ENCODE results near the gene FAM118A. TPM values are rescaled to one million over a fixed set of nuclear protein-coding genes. Genes with fewer than 3 reads are reported as not detected.
A peak's percentile ranks its signal among the peaks of the same experiment; 100 is the strongest.
"Not testable (repeated sequence)": the region's sequence is repeated elsewhere in the genome, so short reads cannot be mapped to it uniquely, and the experiment has no call there.

The FAM118A gene
- total RNA-seq = 100 to 1,000 TPM in 2 of 5 donors, 10 to 100 TPM in 3; 13.8 to 747 (median 93.7) TPM
- polyA plus RNA-seq = 10 to 100 TPM; 12.0 to 29.8 (median 13.4) TPM
- long read RNA-seq, donor 1, partial matches to known transcripts = 0 of 3 reads
- long read RNA-seq, donor 1, other reads (novel, unspliced or antisense) = 0 of 3 reads
- long read RNA-seq, donor 2, partial matches to known transcripts = 0 of 4 reads
- long read RNA-seq, donor 2, other reads (novel, unspliced or antisense) = 0 of 4 reads
- long read RNA-seq, donor 3 = 0 reads
- long read RNA-seq, donor 4 = 0 reads
- long read RNA-seq, donor 5, partial matches to known transcripts = 0 of 6 reads
- long read RNA-seq, donor 5, other reads (novel, unspliced or antisense) = 0 of 6 reads
- long read RNA-seq, donor 6, transcript FAM118A-211 (4 exons, 756 nt) = major isoform, 27 of 188 reads
- long read RNA-seq, donor 6, partial matches to known transcripts = 157 of 188 reads
- long read RNA-seq, donor 6, other reads (novel, unspliced or antisense) = 0 of 188 reads
- long read RNA-seq, donor 7, partial matches to known transcripts = 0 of 6 reads
- long read RNA-seq, donor 7, other reads (novel, unspliced or antisense) = 0 of 6 reads
- long read RNA-seq, donor 8, partial matches to known transcripts = 0 of 3 reads
- long read RNA-seq, donor 8, other reads (novel, unspliced or antisense) = 0 of 3 reads
- long read RNA-seq, donor 9, partial matches to known transcripts = 0 of 1 reads
- long read RNA-seq, donor 9, other reads (novel, unspliced or antisense) = 0 of 1 reads
- long read RNA-seq, donor 10 = 0 reads

DNA sequence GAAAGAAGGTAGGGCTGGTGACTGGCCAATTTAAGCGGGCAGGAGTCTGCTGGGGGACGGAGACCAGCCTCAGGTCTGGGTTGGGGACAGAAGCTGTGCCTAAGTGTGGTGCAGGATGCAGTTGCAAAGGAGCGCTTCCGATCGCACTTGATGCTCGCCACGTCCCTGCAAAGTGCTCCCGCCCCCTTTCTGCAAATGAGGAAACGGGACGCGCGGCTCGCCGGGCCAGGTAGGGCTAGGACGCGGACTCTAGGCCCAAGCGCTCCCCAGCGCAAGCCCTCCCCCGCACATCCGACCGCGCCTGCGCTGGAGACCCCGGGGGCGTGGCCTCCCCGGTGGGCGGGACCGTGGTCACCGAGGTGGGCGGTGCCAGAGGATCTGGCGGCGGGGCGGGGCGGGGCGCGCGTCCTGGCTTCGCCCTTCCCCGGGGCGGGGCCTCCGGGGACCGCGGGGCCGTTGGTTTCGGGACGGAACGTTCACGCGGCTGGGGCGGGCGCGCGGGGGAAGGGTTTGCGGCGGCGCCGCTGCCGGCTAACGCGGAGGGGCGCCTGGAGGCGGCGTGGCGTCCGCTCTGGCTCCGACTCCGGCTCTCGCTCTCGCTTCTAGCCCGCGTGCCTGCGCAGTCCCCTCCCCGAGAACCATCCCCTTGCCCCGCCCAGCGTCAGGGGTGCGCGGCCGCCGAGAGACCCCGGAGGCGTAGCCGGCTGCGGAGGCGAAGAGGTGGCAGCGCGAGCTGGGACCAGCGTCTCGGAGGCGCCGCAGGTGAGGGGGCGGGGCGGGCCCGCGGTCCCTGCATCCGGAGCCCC is at the start of gene FAM118A:
TSS of gene FAM118A (plus strand) at position 513 of the 806 bp plus-strand sequence. CDS start 12,446 bp downstream, outside the sequence.
- H3K27me3 ChIP-seq = no peaks in the 10 kb centered on the region
- WGBS, 5 donors = 1 to 4% (median 1%) methylated on average over 7 to 95 of the region's 95 CpGs
- DNase-seq = peak; percentile 95 to 98
- H3K4me1 ChIP-seq = peaks cover 31 to 49% (median 40%) of the 10 kb centered on the region in 4 donors
- TF ChIP-seq, protein P1, sequence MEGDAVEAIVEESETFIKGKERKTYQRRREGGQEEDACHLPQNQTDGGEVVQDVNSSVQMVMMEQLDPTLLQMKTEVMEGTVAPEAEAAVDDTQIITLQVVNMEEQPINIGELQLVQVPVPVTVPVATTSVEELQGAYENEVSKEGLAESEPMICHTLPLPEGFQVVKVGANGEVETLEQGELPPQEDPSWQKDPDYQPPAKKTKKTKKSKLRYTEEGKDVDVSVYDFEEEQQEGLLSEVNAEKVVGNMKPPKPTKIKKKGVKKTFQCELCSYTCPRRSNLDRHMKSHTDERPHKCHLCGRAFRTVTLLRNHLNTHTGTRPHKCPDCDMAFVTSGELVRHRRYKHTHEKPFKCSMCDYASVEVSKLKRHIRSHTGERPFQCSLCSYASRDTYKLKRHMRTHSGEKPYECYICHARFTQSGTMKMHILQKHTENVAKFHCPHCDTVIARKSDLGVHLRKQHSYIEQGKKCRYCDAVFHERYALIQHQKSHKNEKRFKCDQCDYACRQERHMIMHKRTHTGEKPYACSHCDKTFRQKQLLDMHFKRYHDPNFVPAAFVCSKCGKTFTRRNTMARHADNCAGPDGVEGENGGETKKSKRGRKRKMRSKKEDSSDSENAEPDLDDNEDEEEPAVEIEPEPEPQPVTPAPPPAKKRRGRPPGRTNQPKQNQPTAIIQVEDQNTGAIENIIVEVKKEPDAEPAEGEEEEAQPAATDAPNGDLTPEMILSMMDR (IDR thresholded peaks at IDR 0.05) = peak in 1 of 7 experiments; percentile 5
- TF ChIP-seq POLR2A (IDR thresholded peaks at IDR 0.05) (peak in 2 of 4 donors; percentile 9 to 69), EP300 (IDR thresholded peaks at IDR 0.05) (no peak), POLR2AphosphoS5 (IDR thresholded peaks at IDR 0.05) (peak; percentile 71 to 86 (median 86))
- H3K27ac ChIP-seq = peak within 1 kb of the TSS; percentile 87 to 92 (median 89)
- intact Hi-C loops (cut with DNase I; ENCODE audit: low total_unique reads) = no loop called here
- H3K36me3 ChIP-seq = peaks cover 0 to 9% (median 0%) of the 10 kb centered on the region in 4 donors
- H3K4me3 ChIP-seq = peak within 1 kb of the TSS; percentile 66 to 96 (median 89)
- no peaks in the 10 kb centered on the region for H3K9me3 ChIP-seq

DNA sequence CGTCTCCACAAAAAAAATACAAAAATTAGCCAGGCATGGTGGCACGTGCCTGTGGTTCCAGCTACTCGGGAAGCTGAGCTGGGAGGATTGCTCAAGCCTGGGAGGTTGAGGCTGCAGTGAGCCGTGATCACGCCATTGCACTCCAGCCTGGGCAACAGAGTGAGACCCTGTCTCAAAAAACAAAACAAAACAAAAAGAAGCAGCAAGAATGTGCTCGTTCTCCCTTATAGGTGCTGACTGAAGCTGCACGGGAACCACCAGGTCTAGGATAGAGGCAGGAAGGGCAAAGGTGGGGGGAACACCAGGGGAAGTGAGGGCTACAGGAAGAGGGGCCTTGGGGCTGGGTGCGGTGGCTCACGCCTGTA is 49.4 kb upstream of the FAM118A start:
- intact Hi-C loops (cut with DNase I; ENCODE audit: low total_unique reads); H3K27me3 ChIP-seq; H3K9me3 ChIP-seq; H3K36me3 ChIP-seq; H3K27ac ChIP-seq; DNase-seq; H3K4me3 ChIP-seq: not testable (repeated sequence)
- 84 to 92% (median 90%) methylated on average over 9 of the region's 9 CpGs for WGBS, 5 donors
- peaks cover 0 to 20% (median 10%) of the 10 kb centered on the region in 4 donors for H3K4me1 ChIP-seq

DNA sequence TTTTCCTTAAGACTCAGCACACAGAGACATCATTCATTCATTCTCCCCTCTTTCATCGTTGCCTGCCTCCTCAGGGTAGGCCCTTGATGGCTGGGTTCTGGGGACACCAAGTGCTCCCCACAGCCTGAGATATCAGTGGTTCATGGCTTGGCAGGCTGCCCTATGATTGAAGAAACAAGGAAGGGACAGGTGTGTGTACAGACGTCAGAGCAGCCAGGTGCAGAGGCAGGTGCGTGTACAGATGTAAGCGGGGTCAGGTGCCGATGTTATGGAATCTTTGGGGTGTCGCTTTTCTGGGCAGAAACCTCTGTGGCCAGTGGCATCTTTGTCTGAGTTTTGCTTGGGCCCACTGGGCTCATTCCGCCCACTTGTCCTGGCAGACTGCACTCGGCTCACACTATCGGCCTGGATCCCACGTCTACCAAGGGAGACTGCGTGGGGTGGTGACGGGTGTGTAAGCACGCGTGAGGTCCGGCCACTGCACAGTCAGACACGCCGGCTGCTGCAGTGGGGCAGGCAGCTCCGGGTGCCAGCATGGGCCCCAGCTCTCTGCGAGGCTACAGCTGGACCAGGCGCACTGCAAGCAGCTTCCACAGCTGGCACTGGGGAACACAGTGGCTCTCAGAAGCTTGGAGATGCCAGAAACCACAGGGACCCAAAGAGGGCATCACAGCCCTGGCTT is 48.2 kb upstream of the FAM118A start:
- no peak overlapping the region for H3K4me3 ChIP-seq
- TF ChIP-seq, protein P1 (IDR thresholded peaks at IDR 0.05) = no peak
- TF ChIP-seq EP300 (IDR thresholded peaks at IDR 0.05) = no peak
- no peak for TF ChIP-seq POLR2A (IDR thresholded peaks at IDR 0.05)
- no peak for TF ChIP-seq POLR2AphosphoS5 (IDR thresholded peaks at IDR 0.05)
- no peaks in the 10 kb centered on the region for H3K27me3 ChIP-seq
- H3K27ac ChIP-seq = no peak overlapping the region
- 51 to 71% (median 62%) methylated on average over 19 to 20 of the region's 20 CpGs for WGBS, 5 donors
- no peaks in the 10 kb centered on the region for H3K9me3 ChIP-seq
- intact Hi-C loops (cut with DNase I; ENCODE audit: low total_unique reads) = no loop called here
- H3K4me1 ChIP-seq = peaks cover 0 to 20% (median 10%) of the 10 kb centered on the region in 4 donors
- peak in 1 of 2 donors; percentile 60 for DNase-seq
- H3K36me3 ChIP-seq = no peaks in the 10 kb centered on the region

GRCh38 chr22:45262195-45262930 is 47.4 kb upstream of the FAM118A start:
- Histone ChIP-seq H3K9me3 (no peaks in the 10 kb centered on the region), H3K36me3 (no peaks in the 10 kb centered on the region), H3K27ac (no peak overlapping the region), H3K4me3 (no peak overlapping the region), H3K4me1 (peaks cover 0 to 20% (median 10%) of the 10 kb centered on the region in 4 donors), H3K27me3 (peaks cover 0 to under 1% (median 0%) of the 10 kb centered on the region in 3 donors)
- WGBS, 5 donors = 60 to 95% (median 77%) methylated on average over 7 to 13 of the region's 13 CpGs
- TF ChIP-seq POLR2A (IDR thresholded peaks at IDR 0.05) (no peak), EP300 (IDR thresholded peaks at IDR 0.05) (no peak), POLR2AphosphoS5 (IDR thresholded peaks at IDR 0.05) (no peak)
- TF ChIP-seq, protein P1 (IDR thresholded peaks at IDR 0.05) = no peak
- no peak for DNase-seq
- intact Hi-C loops (cut with DNase I; ENCODE audit: low total_unique reads) = no loop called here

Data from stomach (tissue), 19 donors.